HepG2 (cell line): ENCODE data around the gene MC1R. TPM values are rescaled to one million over a fixed set of nuclear protein-coding genes. Genes with fewer than 3 reads are reported as not detected.

Source experiments
- ATAC-seq: fragments of 200-7000 bp; cut with Tn5 transposase; 3 replicates; pipeline ENCODE4 v1.9.1; 2020; ENCODE audit warnings: mild to moderate bottlenecking, moderate library complexity
- BruUV-seq: library from RNA; stranded (reverse); fragments of 400-500 nt; replicated peaks from 2 replicates; lab custom pipeline; 2021; lab: Mats Ljungman, UMichigan
- CTCF ChIA-PET: fragments of 300-600 bp; formaldehyde crosslinking; extraction: SDS; loops from one replicate; lab custom pipeline; 2021; ENCODE audit warnings: low total read pairs, inconsistent platforms, low intra/inter-chr PET ratio; lab: Yijun Ruan, JAX
- POLR2A ChIA-PET: fragments of 350-600 bp; sonication (Branson Sonifier 250); formaldehyde crosslinking; loops from one replicate; lab custom pipeline; 2020; ENCODE audit warnings: antibody characterized with exemption, inconsistent platforms; lab: Yijun Ruan, JAX
- DNase-seq: peaks from one replicate; pipeline ENCODE4 v3.0.0-alpha.2; 2015; ENCODE audit warnings: low spot score
- FAIRE-seq: peaks from 3 replicates; lab custom pipeline; 2011; peaks lifted over from hg19 to GRCh38; lab: Jason Lieb, UNC
- H2AFZ ChIP-seq: one replicate; pipeline ENCODE4 v1.6.1; 2011; ENCODE audit warnings: low read length, inconsistent platforms
- H3K27ac ChIP-seq: fragments of 300-600 bp; 3 replicates; pipeline ENCODE4 v1.8.0; 2011; ENCODE audit warnings: mixed run types, mild to moderate bottlenecking, mixed read lengths, low read length, inconsistent platforms; ENCODE audit not compliant: insufficient read depth; ENCODE audit errors: extremely low read length
- H3K27me3 ChIP-seq, 2 experiments: fragments of 200-600 bp in 1 of 2; 2 replicates in 1 of 2; 3 replicates in 1 of 2; pipeline versions ENCODE4 v1.6.0 to v1.8.0; 2011; ENCODE audit warnings: low read length in 2 of 2, mild to moderate bottlenecking in 2 of 2, moderate library complexity in 2 of 2, inconsistent platforms in 1 of 2; ENCODE audit not compliant: insufficient read depth in 2 of 2, control insufficient read depth in 1 of 2
- H3K36me3 ChIP-seq, 2 experiments: fragments of 200-600 bp in 1 of 2; replicated peaks in 1 of 2; 2 replicates in 1 of 2; 3 replicates in 1 of 2; pipeline versions ENCODE4 v1.5.1 to v1.8.0; 2011; ENCODE audit warnings: low read length in 2 of 2, inconsistent platforms in 1 of 2; ENCODE audit not compliant: insufficient read depth in 2 of 2, control insufficient read depth in 1 of 2
- H3K4me1 ChIP-seq: 2 replicates; pipeline ENCODE4 v1.5.1; 2012; ENCODE audit warnings: low read length, inconsistent platforms; ENCODE audit not compliant: insufficient read depth
- H3K4me2 ChIP-seq: 2 replicates; pipeline ENCODE4 v1.6.0; 2011; ENCODE audit warnings: low read depth, low read length, inconsistent platforms
- H3K4me3 ChIP-seq, 3 experiments: fragments of 200-600 bp in 1 of 3; sonication (generic), shearing (Covaris generic) in 1 of 3; replicated peaks in 1 of 3; 2 replicates each; pipeline ENCODE4 v1.5.1; 2011 to 2016; ENCODE audit warnings: low read length in 3 of 3, inconsistent platforms in 2 of 3, low read depth in 2 of 3, mild to moderate bottlenecking in 2 of 3, control low read depth in 1 of 3, mixed read lengths in 1 of 3; ENCODE audit not compliant: insufficient read depth in 1 of 3
- H3K79me2 ChIP-seq: one replicate; pipeline ENCODE4 v1.6.1; 2011; ENCODE audit warnings: low read length, inconsistent platforms; ENCODE audit not compliant: insufficient read depth
- H3K9ac ChIP-seq: 2 replicates; pipeline ENCODE4 v1.6.0; 2011; ENCODE audit warnings: mild to moderate bottlenecking, low read depth, low read length, inconsistent platforms; ENCODE audit not compliant: insufficient read depth
- H3K9me3 ChIP-seq: 2 replicates; pipeline ENCODE4 v1.5.1; 2012; ENCODE audit warnings: mild to moderate bottlenecking, low read length
- H4K20me1 ChIP-seq: 2 replicates; pipeline ENCODE4 v1.6.0; 2011; ENCODE audit warnings: inconsistent platforms, mild to moderate bottlenecking, low read length, moderate library complexity; ENCODE audit not compliant: insufficient read depth
- NR2F2 ChIP-seq: IDR thresholded peaks from 2 replicates; pipeline ENCODE4 v1.6.1; 2012; ENCODE audit warnings: low read depth, inconsistent platforms, borderline replicate concordance
- RBM22 ChIP-seq: fragments of 200-400 bp; formaldehyde crosslinking; optimal IDR thresholded peaks from 2 replicates; pipeline ENCODE3; 2017; ENCODE audit warnings: mild to moderate bottlenecking, low read length, moderate library complexity
- SRSF1 ChIP-seq: fragments of 200-400 bp; formaldehyde crosslinking; optimal IDR thresholded peaks from 2 replicates; pipeline ENCODE3; 2017; ENCODE audit warnings: mild to moderate bottlenecking, low read depth, low read length, moderate library complexity
- SRSF9 ChIP-seq: fragments of 200-400 bp; formaldehyde crosslinking; IDR thresholded peaks from 2 replicates; pipeline ENCODE4 v1.6.1; 2018; ENCODE audit warnings: borderline replicate concordance, mild to moderate bottlenecking, low read depth, low read length; ENCODE audit not compliant: insufficient read depth, poor library complexity, severe bottlenecking
- YEATS2 ChIP-seq: sonication (generic); formaldehyde crosslinking; IDR thresholded peaks from 2 replicates; pipeline ENCODE4 v1.4.0; 2020; ENCODE audit warnings: missing genetic modification reagents, borderline replicate concordance
- ZNF432 ChIP-seq: sonication (generic); formaldehyde crosslinking; IDR thresholded peaks from 2 replicates; pipeline ENCODE4 v1.5.0; 2020; ENCODE audit warnings: missing genetic modification reagents, mild to moderate bottlenecking, borderline replicate concordance
- ZNF460 ChIP-seq: sonication (generic); formaldehyde crosslinking; IDR thresholded peaks from 2 replicates; pipeline ENCODE4 v1.5.1; 2020; ENCODE audit warnings: missing genetic modification reagents, mild to moderate bottlenecking, borderline replicate concordance
- WGBS: methylation state at CpG from one replicate; pipeline ENCODE4 v1.1.6; 2017; ENCODE audit warnings: low lambda C conversion rate; 5-methylcytosine and 5-hydroxymethylcytosine counted together
- in situ Hi-C: cut with HindIII; loops from 2 replicates; pipeline ENCODE4 v1.10.0; 2017; ENCODE audit warnings: low pct_unique_long_range_greater_than_20kb; ENCODE audit not compliant: extremely low pct_ligation_motif_present
- intact Hi-C: fragments of 100-400 bp; cut with micrococcal nuclease; formaldehyde crosslinking; loops from one replicate; pipeline ENCODE4 v1.10.0; 2022; ENCODE audit not compliant: unreplicated experiment
- polyA plus RNA-seq, 8 experiments: library from polyadenylated mRNA; depleted of rRNA in 3 of 8; stranded (reverse) in 7 of 8; unstranded in 1 of 8; fragments of >200 nt; fragmentation: Illumina TruSeq in 4 of 8; extraction: Trizol in 4 of 8; gene quantifications; 2 replicates each; pipeline versions ENCODE4 v1.2.1 to v1.2.3, GENCODE V29; 2011 to 2016; ENCODE audit warnings: low read depth in 4 of 8, missing spikeins in 1 of 8, mixed read lengths in 1 of 8; ENCODE audit not compliant: insufficient read depth in 1 of 8
- total RNA-seq, 5 experiments: library from RNA; depleted of rRNA; stranded (reverse); fragments of >200 nt; fragmentation: Illumina TruSeq; extraction: Trizol; gene quantifications; 2 replicates each; pipeline ENCODE4 v1.2.3, GENCODE V29; 2016; ENCODE audit warnings: low read depth in 1 of 5
- TF ChIP-seq, protein P1 (sequence below): sonication (generic); formaldehyde crosslinking; IDR thresholded peaks from 2 replicates; pipeline ENCODE4 v1.8.0; 2022; ENCODE audit warnings: mild to moderate bottlenecking, missing genetic modification reagents, borderline replicate concordance
- TF ChIP-seq, protein P2 (sequence below): sonication (generic); formaldehyde crosslinking; IDR thresholded peaks from 2 replicates; pipeline ENCODE4 v1.5.1; 2020; ENCODE audit warnings: mild to moderate bottlenecking, missing genetic modification reagents, moderate library complexity
- TF ChIP-seq, protein P3 (sequence below): IDR thresholded peaks from 2 replicates; pipeline ENCODE4 v1.6.1; 2012; ENCODE audit warnings: low read length, improper control_type of control experiment
- TF ChIP-seq, protein P4 (sequence below): sonication (generic); formaldehyde crosslinking; IDR thresholded peaks from 2 replicates; pipeline ENCODE4 v1.5.0; 2020; ENCODE audit warnings: missing genetic modification reagents

MC1R gene
- total and polyA plus RNA-seq, 2 of the 13 experiments (the other 11 are each of a cell fraction or from before 2014, with no cell fraction given): 9.1 to 14.8 TPM

DNA sequence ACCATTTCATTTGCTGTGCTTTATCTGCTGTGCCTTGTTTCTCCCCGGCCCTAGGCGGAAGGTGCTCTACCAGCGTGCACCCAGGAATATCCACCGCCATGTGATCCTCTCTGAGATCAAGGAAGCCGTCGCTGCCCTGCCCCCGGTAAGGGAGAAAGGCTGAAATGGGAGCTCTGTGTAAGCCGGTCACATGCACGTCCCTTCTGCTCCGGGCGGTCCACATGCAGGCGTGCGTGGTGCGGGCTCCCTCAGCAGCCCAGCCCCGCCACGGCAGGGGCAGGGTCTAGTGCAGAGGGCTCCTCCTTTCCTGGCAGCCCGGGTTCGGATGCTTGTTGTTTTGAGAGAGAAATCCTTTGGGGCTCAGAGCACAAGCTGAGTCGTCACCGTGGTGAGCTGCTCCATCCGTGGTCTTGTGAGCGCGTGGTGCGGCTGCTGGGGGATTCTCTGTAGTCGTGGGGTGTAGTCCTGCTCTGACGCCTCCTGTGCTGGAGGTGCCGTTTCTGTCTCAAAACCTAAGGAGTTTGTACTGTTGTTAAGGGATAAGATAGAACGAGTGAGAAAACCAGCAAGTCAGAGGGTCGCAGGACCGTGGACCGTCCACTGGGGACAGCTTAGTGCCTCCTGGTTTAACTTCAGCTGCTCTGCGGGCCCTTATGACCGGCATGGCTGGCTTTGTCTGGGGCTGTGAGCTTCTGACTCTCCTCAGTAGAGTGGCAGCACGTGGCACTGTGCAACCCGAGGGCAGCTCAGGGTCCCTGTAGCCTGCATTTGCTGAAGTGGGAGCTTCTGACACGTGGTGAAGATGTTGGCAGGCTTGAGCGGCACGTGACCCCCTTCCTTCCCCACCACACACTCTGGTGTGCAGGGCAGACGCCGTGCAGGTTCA lies 12.3 kb upstream of the MC1R start:
- peaks cover 31 to 45% of the 10 kb centered on the region in 2 experiments for H3K36me3 ChIP-seq
- POLR2A ChIA-PET: interaction anchor here (0.8 to 8.1 kb wide), 4 partner anchors 12 to 32 kb away, joined by 3 to 78 read pairs (median 17); partner anchors contain the start of genes MC1R, TCF25 and TUBB3
- H3K4me2 ChIP-seq: no peak overlapping the region
- no peaks in the 10 kb centered on the region for H3K9me3 ChIP-seq
- H3K9ac ChIP-seq: no peak overlapping the region
- ATAC-seq (no peak; the same call in 2 of the 3 replicates), FAIRE-seq (no peak), DNase-seq (no peak)
- BruUV-seq: no TSS peak
- WGBS: 95% methylated on average over 31 of the region's 40 CpGs
- intact Hi-C loops (no loop called here), in situ Hi-C loops (no loop called here)
- H3K4me1 ChIP-seq: no peaks in the 10 kb centered on the region; the same call in 1 of the 2 replicates
- no peak overlapping the region for H3K4me3 ChIP-seq
- no peaks in the 10 kb centered on the region for H3K79me2 ChIP-seq
- no peak overlapping the region for H3K27ac ChIP-seq
- no peaks in the 10 kb centered on the region; the same call in 1 of the 2 replicates for H4K20me1 ChIP-seq
- no peak overlapping the region for H2AFZ ChIP-seq
- CTCF ChIA-PET: no interaction called here
- H3K27me3 ChIP-seq: no peaks in the 10 kb centered on the region
- TF ChIP-seq, protein P1, sequence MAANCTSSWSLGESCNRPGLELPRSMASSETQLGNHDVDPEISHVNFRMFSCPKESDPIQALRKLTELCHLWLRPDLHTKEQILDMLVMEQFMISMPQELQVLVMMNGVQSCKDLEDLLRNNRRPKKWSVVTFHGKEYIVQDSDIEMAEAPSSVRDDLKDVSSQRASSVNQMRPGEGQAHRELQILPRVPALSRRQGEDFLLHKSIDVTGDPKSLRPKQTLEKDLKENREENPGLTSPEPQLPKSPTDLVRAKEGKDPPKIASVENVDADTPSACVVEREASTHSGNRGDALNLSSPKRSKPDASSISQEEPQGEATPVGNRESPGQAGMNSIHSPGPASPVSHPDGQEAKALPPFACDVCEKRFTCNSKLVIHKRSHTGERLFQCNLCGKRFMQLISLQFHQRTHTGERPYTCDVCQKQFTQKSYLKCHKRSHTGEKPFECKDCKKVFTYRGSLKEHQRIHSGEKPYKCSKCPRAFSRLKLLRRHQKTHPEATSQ: no peak
- TF ChIP-seq ZNF460 (CRISPR knock-in tag) (no peak), ZNF432 (CRISPR knock-in tag) (no peak), RBM22 (peak; percentile 3), YEATS2 (CRISPR knock-in tag) (no peak), SRSF1 (no peak), NR2F2 (no peak), SRSF9 (no peak)
- TF ChIP-seq, protein P2, sequence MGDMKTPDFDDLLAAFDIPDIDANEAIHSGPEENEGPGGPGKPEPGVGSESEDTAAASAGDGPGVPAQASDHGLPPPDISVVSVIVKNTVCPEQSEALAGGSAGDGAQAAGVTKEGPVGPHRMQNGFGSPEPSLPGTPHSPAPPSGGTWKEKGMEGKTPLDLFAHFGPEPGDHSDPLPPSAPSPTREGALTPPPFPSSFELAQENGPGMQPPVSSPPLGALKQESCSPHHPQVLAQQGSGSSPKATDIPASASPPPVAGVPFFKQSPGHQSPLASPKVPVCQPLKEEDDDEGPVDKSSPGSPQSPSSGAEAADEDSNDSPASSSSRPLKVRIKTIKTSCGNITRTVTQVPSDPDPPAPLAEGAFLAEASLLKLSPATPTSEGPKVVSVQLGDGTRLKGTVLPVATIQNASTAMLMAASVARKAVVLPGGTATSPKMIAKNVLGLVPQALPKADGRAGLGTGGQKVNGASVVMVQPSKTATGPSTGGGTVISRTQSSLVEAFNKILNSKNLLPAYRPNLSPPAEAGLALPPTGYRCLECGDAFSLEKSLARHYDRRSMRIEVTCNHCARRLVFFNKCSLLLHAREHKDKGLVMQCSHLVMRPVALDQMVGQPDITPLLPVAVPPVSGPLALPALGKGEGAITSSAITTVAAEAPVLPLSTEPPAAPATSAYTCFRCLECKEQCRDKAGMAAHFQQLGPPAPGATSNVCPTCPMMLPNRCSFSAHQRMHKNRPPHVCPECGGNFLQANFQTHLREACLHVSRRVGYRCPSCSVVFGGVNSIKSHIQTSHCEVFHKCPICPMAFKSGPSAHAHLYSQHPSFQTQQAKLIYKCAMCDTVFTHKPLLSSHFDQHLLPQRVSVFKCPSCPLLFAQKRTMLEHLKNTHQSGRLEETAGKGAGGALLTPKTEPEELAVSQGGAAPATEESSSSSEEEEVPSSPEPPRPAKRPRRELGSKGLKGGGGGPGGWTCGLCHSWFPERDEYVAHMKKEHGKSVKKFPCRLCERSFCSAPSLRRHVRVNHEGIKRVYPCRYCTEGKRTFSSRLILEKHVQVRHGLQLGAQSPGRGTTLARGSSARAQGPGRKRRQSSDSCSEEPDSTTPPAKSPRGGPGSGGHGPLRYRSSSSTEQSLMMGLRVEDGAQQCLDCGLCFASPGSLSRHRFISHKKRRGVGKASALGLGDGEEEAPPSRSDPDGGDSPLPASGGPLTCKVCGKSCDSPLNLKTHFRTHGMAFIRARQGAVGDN (CRISPR knock-in tag): 0 out of 2 replicates have a peak, but pooled peaks have one; percentile 7
- TF ChIP-seq, protein P3, sequence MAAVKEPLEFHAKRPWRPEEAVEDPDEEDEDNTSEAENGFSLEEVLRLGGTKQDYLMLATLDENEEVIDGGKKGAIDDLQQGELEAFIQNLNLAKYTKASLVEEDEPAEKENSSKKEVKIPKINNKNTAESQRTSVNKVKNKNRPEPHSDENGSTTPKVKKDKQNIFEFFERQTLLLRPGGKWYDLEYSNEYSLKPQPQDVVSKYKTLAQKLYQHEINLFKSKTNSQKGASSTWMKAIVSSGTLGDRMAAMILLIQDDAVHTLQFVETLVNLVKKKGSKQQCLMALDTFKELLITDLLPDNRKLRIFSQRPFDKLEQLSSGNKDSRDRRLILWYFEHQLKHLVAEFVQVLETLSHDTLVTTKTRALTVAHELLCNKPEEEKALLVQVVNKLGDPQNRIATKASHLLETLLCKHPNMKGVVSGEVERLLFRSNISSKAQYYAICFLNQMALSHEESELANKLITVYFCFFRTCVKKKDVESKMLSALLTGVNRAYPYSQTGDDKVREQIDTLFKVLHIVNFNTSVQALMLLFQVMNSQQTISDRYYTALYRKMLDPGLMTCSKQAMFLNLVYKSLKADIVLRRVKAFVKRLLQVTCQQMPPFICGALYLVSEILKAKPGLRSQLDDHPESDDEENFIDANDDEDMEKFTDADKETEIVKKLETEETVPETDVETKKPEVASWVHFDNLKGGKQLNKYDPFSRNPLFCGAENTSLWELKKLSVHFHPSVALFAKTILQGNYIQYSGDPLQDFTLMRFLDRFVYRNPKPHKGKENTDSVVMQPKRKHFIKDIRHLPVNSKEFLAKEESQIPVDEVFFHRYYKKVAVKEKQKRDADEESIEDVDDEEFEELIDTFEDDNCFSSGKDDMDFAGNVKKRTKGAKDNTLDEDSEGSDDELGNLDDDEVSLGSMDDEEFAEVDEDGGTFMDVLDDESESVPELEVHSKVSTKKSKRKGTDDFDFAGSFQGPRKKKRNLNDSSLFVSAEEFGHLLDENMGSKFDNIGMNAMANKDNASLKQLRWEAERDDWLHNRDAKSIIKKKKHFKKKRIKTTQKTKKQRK: no peak
- TF ChIP-seq, protein P4, sequence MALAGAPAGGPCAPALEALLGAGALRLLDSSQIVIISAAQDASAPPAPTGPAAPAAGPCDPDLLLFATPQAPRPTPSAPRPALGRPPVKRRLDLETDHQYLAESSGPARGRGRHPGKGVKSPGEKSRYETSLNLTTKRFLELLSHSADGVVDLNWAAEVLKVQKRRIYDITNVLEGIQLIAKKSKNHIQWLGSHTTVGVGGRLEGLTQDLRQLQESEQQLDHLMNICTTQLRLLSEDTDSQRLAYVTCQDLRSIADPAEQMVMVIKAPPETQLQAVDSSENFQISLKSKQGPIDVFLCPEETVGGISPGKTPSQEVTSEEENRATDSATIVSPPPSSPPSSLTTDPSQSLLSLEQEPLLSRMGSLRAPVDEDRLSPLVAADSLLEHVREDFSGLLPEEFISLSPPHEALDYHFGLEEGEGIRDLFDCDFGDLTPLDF (CRISPR knock-in tag): no peak
